ENCODE measurements around the gene PRAC2. TPM values are rescaled to one million over a fixed set of nuclear protein-coding genes. Genes with fewer than 3 reads are reported as not detected.

The PRAC2 gene
- total and polyA plus RNA-seq, 2 of the 8 experiments (the other 6 are each of a cell fraction or from before 2014, with no cell fraction given): not detected

GRCh38 chr17:48747445-48748363 is 24.7 kb downstream of the PRAC2 start (continued):
- TF ChIP-seq CHD7 (IDR thresholded peaks at IDR 0.05; ENCODE audit: insufficient replicate concordance, low read length) (no peak), JUND (IDR thresholded peaks at IDR 0.05; ENCODE audit: low read length) (no peak), CBX8 (IDR thresholded peaks at IDR 0.05; ENCODE audit: borderline replicate concordance, low read depth, low read length) (peak; percentile 46), ASH2L (IDR thresholded peaks at IDR 0.05; ENCODE audit: low read length) (no peak), ZNF274 (IDR thresholded peaks at IDR 0.05; ENCODE audit: borderline replicate concordance, extremely low read depth, low read length) (no peak), GABPA (IDR thresholded peaks at IDR 0.05; ENCODE audit: borderline replicate concordance, insufficient read depth, low read length) (no peak), CTCF (IDR thresholded peaks at IDR 0.05; ENCODE audit: control extremely low read depth in 1 of 3, insufficient read depth in 1 of 3, low read depth in 1 of 3, low read length in 3 of 3) (no peak)

Measured in H1 (cell line).